HG03196 (cell line): Measurements from ENCODE around the gene ZBTB17.
"Not testable (repeated sequence)": the region's sequence is repeated elsewhere in the genome, so short reads cannot be mapped to it uniquely, and the experiment has no call there.

Source experiments
- ATAC-seq: cut with Tn5 transposase; IDR thresholded peaks from one replicate; pipeline ENCODE4 v1.9.1; 2021; ENCODE audit not compliant: unreplicated experiment

ZBTB17 gene

GRCh38 chr1:15989776-15990175 is 13.9 kb upstream of the ZBTB17 start:
- no peak for ATAC-seq

DNA sequence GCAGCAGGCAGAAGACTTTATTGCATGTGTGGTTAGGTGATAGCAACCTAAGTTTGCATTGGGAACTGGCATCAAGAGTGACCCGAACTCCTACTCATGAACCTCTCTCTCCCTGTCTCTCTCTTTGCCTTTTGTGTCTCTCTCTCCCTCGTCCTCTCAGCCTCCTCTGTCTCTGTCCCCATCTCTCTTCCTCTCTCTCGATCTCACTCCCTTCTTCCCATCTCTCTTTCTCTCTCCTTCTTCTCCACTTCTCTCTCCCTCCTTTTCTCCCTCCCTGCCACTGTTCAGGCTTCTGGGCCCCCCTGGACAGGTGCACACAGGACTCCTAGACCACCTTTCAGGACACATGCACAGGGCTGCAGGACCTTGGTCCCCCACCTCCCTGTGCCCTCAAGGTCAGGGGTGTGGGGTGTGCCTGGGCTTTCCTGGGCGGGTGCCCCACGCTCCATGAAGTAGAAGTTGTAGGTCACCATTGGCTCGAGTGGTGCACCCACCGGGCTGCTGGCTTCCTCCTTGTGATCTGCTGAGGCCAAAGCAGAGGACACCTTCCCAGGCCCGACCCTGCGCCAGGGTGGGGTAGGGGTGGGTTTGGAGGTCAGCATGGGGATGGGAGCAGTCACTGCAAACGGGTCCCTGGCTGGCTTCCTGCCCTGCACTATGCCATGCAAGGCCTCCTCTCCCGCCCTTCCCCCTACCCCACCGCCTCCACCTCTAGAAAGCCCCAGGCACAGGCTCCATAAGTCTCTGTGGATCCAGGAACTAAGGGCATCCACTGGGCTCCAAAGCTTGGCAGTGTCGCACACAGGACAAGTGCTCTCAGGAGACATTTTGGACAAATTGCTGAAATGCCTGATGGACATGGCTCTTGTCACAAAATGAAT is 13.2 kb upstream of the ZBTB17 start:
- ATAC-seq = no peak

- ATAC-seq = no peak
Observed at GRCh38 chr1:15985611-15986297, 9.9 kb upstream of the ZBTB17 start.

- no peak for ATAC-seq
Observed at GRCh38 chr1:15983275-15983674, 7.4 kb upstream of the ZBTB17 start.

- ATAC-seq = no peak
Observed at GRCh38 chr1:15981679-15982078, 5.8 kb upstream of the ZBTB17 start.

GRCh38 chr1:15977947-15978346 is 2.0 kb upstream of the ZBTB17 start:
- not testable (repeated sequence) for ATAC-seq

GRCh38 chr1:15975358-15975804 is 520 bp downstream of the ZBTB17 start:
- ATAC-seq = peak; percentile 52

DNA sequence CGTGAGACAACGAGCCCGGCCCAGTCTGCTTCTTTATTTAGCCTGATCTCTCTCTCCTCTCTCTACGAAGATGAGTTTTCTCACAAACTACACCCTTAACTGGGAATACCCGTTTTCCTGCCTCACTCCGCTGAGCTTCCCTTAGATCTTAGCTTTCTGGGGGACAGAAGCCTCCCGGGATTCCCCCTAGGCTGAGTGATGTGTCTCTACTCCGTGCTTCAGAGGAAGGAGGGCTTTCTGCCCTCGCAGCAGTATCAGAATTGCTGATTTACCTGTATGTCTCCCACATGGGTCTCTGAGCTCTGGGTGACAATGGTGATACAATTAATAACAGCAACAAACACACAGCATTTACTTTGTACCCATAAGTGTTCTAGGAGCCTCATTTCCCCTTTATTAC is 1.0 kb downstream of the ZBTB17 start:
- peak; percentile 36 for ATAC-seq

DNA sequence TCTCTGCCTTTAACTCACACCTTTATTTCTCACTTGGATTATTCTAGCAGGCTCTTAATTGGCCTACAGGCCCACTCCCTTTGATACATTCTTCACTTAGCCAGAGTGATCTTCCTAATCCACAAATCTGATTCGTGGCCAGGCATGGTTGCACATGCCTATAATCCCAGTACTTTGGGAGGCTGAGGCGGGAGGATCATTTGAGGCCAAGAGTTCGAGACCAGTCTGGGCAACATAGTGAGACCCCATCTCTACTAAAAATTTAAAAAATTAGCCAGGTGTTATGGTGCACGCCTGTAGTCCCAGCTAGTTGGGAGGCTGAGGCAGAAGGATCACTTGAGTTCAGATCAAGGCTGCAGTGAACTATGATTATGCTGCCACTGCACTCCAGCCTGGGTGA is 2.1 kb downstream of the ZBTB17 start:
- ATAC-seq = no peak

DNA sequence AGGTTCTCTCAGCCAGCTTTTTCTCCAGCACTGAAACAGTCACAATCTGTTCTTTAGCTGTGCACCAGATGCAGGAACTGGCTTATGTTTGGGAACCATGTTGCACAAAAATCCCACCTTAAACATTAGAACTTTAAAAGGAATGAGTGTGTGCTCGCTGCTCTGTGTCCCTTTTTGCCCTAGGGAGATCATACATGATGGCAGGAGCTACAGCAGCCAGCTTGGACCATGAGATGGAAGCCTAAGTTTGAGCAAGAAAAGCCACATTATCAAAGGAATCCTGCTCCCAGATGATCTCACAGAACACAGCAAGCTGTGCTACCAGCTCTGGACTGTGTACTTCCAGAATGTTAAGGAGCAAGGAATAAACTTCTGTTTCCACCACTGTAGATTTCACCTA is 3.5 kb downstream of the ZBTB17 start:
- no peak for ATAC-seq

- ATAC-seq = no peak
Observed at GRCh38 chr1:15970911-15971310, 5.0 kb downstream of the ZBTB17 start.

GRCh38 chr1:15969321-15969880 is 6.5 kb downstream of the ZBTB17 start:
- ATAC-seq = no peak

DNA sequence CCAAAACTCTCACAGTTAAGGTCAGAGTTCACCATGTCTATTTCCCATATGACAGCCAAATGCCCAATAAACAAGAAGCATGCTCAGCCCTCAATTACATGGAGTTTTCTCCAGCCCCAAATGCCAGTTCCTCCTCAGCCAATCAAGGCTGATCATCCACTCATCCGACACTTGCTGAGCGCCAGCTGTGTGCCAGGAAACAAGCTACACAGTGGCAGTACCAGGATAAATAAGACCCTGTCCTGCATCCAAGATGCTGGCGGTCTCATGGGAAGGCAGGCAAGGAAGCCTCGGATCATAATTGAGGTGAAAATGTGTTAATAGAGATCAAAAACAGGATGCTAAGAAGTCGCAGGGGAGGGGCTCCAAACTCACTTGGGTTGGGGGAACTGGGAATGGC is 7.7 kb downstream of the ZBTB17 start:
- ATAC-seq = no peak

DNA sequence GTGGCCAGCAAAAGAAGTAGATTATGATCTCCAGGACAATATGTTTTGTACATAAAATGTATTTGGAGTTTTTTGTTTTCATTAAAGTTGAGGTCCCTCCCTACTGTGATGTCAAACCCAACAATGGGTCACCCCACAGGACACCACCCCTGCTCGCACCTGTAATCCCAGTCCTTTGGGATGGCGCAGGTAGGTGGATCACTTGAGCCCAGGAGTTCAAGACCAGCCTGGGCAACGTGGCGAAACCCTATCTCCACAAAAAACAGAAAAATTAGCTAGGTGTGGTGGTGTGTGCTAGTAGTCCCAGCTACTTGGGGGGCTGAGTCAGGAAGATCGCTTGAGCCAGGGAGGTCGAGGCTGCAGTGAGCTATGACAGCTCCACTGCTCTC is 9.0 kb downstream of the ZBTB17 start:
- ATAC-seq = no peak

DNA sequence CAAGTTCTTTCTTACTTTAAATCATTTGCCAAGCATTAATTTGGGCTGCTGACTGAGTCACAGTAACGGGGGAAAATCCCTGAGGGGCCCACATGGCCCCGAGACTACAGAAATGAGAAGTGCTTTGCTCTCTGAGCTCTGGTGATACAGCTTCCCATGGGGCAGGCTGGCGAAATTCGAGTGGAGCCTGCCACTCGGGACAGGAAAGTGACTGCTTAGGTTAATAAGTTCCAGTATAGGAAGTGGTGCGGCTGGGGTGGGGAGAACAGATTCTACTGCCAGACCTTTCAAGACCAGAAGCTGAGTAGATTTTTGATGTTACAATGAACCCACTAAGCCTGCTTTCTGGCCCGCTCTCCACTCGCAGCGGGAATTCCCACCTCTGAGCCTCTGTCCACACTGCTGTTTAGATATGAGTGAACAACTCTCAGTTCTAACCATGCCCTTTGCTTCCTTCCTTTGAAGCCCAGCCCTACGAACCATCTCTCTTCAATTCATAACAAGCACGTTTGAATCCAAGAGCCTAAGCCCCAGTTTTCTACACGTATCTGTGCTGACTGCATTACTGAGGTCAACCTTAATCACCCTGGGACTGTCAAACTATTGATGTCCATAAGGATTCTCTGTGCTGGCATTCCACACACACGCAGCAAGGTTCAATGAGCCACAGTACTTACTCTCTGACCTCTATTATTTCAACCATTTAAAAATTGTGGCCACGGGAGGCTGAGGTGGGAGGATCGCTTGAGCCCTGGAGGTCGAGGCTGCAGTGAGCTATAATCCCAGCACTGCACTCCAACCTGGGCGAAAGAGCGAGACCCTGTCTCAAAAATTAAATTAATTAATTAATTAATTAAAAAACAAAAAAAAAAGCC is 9.6 kb downstream of the ZBTB17 start:
- ATAC-seq = peak; percentile 68

- ATAC-seq = no peak
Observed at GRCh38 chr1:15965228-15965767, 10.6 kb downstream of the ZBTB17 start.

DNA sequence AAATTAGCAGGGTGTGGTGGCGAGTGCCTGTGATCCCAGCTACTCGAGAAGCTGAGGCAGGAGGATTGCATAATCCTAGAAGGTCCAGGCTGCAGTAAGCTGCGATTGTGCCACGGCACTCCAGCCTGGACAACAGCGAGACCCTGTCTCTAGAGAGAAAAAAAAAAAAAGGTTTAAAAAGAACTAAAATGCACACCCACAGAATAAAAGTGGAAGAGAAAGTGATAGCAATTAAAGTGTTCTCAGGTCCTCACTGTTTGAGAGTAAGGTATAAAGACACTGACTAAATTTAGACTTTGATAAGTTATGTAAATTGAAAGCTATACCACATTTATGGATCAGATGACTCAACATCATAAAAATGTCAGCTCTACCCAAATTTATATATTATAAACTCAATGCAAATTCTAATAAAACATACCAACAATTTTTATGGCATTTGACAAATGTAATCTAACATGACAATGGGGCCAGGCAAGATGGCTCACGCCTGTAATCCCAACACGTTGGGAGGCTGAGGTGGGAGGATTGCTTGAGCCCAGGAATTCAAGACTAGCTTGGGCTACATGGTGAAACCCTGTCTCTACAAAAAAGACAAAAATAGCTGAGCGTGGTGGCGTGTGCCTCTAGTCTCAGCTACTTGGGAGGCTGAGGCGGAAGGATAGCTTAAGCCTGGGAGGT is 11.8 kb downstream of the ZBTB17 start:
- no peak for ATAC-seq

GRCh38 chr1:15963363-15963967 is 12.4 kb downstream of the ZBTB17 start:
- ATAC-seq = no peak

DNA sequence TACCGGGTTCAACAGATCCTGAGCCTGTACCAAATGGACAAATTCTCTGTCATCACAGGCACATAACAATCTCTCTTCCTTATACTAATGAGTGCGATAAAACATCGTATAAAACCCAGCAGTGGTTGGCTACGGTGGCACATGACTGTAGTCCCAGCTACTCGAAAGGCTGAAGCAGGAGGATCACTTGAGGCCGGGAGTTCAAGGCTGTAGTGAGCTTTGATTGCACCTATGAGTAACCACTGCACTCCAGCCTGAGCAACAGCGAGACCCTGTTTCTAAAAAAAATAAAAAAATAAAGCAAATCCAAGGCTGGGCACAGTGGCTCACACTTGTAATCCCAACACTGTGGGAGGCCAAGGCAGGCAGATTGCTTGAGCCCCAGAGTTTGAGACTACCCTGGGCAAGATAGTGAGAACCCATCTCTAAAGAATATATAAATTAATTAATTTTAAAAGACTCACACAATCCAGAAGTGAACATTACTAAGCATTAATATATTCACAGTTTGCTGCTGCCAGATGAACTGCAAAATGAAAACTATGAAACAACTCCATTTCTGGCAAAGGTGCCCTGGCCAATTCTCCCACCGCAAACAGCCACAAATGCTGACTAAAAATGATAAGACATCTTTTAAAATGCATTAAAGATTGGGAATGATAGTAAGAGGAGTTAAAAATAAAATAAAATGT is 13.1 kb downstream of the ZBTB17 start:
- ATAC-seq = no peak
